ENCODE measurements around the gene MAGEA9.
"Not testable (repeated sequence)": the region's sequence is repeated elsewhere in the genome, so short reads cannot be mapped to it uniquely, and the experiment has no call there.

The MAGEA9 gene

DNA sequence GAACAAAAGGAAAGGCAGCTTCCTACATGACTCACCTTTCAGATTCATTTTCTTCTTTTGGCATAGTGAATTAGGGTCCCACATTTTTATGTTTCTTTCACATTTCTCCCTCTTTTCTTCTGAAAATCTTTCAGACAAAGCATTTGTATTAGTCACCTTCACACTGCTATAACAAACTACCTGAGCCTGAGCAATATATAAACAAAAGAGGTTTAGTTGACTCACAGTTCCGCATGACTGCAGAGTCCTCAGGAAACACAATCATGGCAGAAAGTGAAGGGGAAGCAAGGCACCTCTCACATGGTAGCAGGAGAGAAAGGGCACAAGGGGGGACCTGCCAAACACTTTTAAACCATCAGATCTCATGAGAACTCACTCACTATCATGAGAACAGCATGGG, 36.9 kb downstream of the MAGEA9 start:
- DNase-seq: no peak

DNA sequence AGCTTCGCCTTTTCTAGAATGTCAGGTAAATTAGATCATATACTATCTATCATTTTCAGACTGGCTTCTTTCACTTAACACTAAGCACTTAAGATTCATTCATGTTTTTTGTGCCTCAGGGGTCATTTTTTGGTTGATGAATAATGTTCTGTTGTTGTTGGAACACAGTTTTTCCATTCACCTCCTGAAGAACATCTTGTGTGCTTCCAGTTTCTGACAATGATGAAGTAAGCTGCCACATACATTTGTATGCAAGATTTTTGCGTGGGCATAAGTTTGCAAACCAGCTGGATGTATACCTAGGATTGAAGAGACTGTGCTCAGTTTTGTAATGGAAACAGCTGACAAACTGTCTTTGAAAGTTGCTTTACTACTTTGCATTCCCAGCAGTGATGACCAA, 37.6 kb downstream of the MAGEA9 start:
- no peak for DNase-seq

DNA sequence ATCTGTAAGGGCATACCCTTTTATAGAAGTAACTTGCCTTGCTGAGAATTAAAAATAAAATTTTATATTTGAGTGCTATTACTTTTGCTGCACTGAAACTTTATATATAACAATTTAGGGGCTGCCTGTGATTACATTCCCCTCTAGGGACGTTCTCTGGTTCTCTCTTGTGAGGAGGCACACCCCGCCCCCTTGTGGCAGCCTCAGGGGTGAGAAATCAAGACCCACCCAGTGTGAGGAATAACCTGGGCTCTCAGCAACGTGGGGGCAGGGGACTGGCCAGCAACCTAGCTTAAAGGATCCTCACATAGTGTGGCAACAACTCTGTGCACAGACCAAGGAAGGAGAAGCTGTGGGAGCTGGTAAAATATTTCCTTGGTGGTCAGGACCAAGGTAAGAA, 43.7 kb downstream of the MAGEA9 start:
- DNase-seq: no peak

DNA sequence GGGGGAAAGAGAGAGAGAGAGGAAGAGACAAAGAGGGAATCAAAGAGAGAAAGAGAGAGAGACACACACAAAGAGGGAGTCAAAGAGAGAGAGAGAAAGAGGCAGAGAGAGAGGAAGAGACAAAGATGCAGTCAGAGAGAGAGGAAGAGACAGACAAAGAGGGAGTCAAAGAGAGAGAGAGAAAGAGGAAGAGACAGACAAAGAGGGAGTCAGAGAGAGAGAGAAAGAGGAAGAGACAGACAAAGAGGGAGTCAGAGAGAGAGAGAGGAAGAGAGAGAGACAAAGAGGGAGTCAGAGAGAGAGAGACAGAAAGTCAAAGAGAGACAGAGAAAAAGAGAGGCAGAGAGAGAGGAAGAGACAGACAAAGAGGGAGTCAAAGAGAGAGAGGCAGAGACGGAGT, 45.5 kb downstream of the MAGEA9 start:
- no peak for DNase-seq

DNA sequence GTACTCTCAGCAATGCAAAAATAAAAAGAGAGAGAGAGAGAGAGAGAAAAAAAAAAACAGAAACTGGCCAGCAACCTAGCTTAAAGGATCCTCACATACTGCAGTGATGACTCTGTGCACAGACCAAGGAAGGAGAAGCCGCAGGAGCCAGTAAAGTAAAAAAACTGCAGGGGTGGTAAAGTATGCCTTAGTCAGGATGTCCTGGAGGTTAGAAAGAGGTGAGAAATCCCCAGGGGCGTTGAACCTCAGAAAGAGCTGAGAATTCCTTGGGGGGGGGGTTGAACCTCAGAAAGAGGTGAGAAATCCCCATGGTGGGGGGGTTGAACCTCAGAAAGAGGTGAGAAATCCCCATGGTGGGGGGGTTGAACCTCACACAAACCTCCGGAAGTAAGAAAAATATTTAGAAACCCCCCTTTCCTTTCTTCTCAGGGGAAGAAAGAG, 48.0 kb downstream of the MAGEA9 start:
- DNase-seq: no peak

DNA sequence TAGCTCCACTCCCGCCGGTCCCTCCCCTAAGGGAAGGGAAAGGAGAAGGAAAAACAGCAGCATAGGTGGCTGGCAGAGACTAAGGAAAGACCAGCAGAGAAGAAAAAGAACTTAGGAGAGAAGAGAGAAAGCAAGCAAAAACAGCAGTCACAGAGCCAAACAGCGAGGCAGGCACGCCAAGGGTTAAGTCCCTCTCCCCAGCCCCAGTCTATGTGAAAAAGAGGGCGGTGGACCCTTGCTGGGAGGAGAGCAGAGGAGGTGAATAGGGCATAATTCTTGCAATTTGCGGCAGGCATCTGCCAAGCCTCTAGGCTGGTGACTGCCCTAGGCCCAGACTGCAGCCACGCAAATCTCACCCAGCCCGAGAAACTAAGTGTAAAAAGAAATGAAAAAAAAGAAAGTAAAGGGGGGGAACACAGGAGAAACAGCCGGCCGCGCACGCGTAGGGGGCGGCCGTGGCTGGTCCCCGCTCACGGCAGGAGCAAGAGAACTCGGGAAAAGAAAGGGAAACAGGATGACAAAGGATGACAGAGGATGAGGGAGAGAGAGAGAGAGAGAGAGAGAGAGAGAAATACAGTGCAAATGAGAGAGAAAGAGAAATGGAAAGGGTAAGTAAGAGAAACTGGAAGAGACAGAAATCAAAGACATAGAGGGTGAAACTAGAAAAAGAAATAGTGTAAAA, 48.6 kb downstream of the MAGEA9 start:
- DNase-seq: no peak

DNA sequence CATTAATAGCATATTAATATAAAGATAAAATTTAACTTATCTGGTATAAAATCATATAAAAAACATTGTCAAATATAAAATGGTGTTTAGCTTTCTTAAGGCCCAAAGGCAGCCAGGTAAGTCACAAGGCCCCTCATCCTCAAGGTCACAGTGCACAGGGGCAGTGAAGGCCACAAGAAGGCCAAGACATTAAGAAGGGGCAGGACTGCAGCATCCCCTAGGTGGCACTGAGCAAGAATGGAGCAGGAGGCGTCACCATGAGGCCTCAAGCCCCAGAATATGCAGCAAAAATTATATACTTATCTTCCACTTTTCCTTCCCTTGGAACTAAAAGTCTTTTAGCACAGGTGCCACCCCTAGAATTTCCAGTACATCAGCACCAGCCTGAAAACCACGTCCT, 49.7 kb downstream of the MAGEA9 start:
- DNase-seq: no peak

DNA sequence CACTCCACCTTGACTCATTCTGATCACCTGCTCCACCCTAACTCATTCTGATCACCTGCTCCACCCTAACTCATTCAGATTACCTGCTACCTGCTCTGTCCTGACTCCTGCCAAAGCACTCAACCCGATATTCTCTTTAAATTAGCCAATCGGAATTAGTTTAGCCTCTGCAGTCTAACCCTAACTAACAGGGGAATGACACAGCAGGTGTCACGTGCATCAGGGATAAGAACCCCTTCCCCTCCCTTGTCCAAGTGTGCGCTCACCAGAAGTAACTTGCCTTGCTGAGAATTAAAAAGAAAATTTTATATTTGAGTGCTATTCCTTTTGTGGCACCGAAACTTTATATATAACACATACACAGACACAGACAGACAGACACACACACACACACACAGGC, 55.0 kb downstream of the MAGEA9 start:
- DNase-seq: not testable (repeated sequence)

DNA sequence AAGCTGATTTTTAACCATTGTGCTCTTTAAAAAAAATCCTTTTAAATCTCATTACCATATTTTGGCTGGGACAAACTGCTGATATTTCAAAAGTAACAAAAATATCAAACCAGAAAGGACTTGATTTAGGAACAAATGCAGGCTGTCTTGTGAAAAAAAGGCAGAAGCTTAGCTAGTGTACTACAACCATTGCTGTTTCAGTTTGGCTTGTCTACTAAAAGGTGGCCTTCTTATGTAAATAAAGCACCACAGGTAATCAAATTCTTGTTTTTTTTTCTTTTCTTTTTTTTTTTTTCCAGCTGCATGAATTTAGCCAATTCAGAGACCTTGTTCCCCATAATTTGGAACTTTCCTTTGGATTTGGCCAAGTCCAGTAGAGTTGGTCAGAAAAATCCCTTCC, 55.4 kb downstream of the MAGEA9 start:
- no peak for DNase-seq

All from NCI-H526 treated with DMSO at 0.1 percent for 48 hours (cell line).